B cell (primary cell): Measurements from ENCODE around the gene RAB11FIP2. TPM values are rescaled to one million over a fixed set of nuclear protein-coding genes. Genes with fewer than 3 reads are reported as not detected.

Source experiments
- ATAC-seq: fragments of 200-7000 bp; cut with Tn5 transposase; one replicate; pipeline ENCODE4 v1.10.0; 2021; ENCODE audit warnings: low read depth, mild to moderate bottlenecking, moderate number of reproducible peaks, moderate library complexity
- CTCF ChIA-PET: fragments of 350-600 bp; sonication (Branson Sonifier 250); formaldehyde crosslinking; loops from one replicate; lab custom pipeline; 2021; ENCODE audit warnings: antibody characterized with exemption, inconsistent platforms; lab: Charles Lee
- POLR2A ChIA-PET: fragments of 350-600 bp; sonication (Branson Sonifier 250); formaldehyde crosslinking; loops from one replicate; lab custom pipeline; 2021; ENCODE audit warnings: antibody characterized with exemption; lab: Charles Lee
- DNase-seq: peaks from one replicate; pipeline ENCODE4 v3.0.0; 2013
- H2AFZ ChIP-seq: 2 replicates; pipeline ENCODE4 v1.6.1; 2012; ENCODE audit warnings: mild to moderate bottlenecking, low read depth, low read length; ENCODE audit not compliant: insufficient read depth, poor library complexity, severe bottlenecking
- H3K27ac ChIP-seq, 2 donors: 1 replicate in 1 of 2; 2 replicates in 1 of 2; pipeline ENCODE4 v1.5.1; 2012 to 2013; ENCODE audit warnings: low read length in 2 of 2, mild to moderate bottlenecking in 2 of 2, moderate library complexity in 1 of 2
- H3K27me3 ChIP-seq, 4 experiments: fragments of 200-600 bp in 1 of 4; sonication (generic) in 1 of 4; replicated peaks in 1 of 4; 1 replicate in 2 of 4; 2 replicates in 2 of 4; pipeline versions ENCODE4 v1.6.1 to v1.7.0; 2013 to 2016; ENCODE audit warnings: low read length in 3 of 4, mild to moderate bottlenecking in 2 of 4, mixed read lengths in 1 of 4, moderate library complexity in 1 of 4; ENCODE audit not compliant: insufficient read depth in 4 of 4, control insufficient read depth in 3 of 4; ENCODE audit errors: control extremely low read depth in 1 of 4
- H3K36me3 ChIP-seq, 2 experiments: replicated peaks in 1 of 2; 1 replicate in 1 of 2; 2 replicates in 1 of 2; pipeline versions ENCODE4 v1.6.1 to v1.7.1; 2013; ENCODE audit warnings: low read length in 1 of 2; ENCODE audit not compliant: insufficient read depth in 2 of 2, control insufficient read depth in 1 of 2; ENCODE audit errors: control extremely low read depth in 1 of 2, extremely low read depth in 1 of 2
- H3K4me1 ChIP-seq, 2 donors: fragments of 200-600 bp in 1 of 2; sonication (generic) in 1 of 2; 1 replicate in 1 of 2; 2 replicates in 1 of 2; pipeline versions ENCODE4 v1.5.1 to v1.6.1; 2013 to 2017; ENCODE audit warnings: low read length in 2 of 2; ENCODE audit not compliant: control insufficient read depth in 2 of 2, insufficient read depth in 2 of 2
- H3K4me2 ChIP-seq: replicated peaks from 2 replicates; pipeline ENCODE3; 2012; ENCODE audit warnings: mild to moderate bottlenecking, low read depth, low read length; ENCODE audit not compliant: poor library complexity, severe bottlenecking
- H3K4me3 ChIP-seq, 5 experiments: fragments of 200-600 bp in 1 of 5; sonication (generic) in 1 of 5; 1 replicate in 3 of 5; 2 replicates in 2 of 5; pipeline versions ENCODE4 v1.5.1 to v1.7.0; 2011 to 2016; ENCODE audit warnings: low read length in 4 of 5, mild to moderate bottlenecking in 4 of 5, low read depth in 2 of 5, control low read depth in 1 of 5, moderate library complexity in 1 of 5; ENCODE audit not compliant: insufficient read depth in 1 of 5; ENCODE audit errors: control extremely low read depth in 1 of 5, extremely low read depth in 1 of 5
- H3K79me2 ChIP-seq: fragments of 200-600 bp; sonication (generic); one replicate; pipeline ENCODE4 v1.6.0; 2016; ENCODE audit warnings: low read length; ENCODE audit not compliant: control insufficient read depth, insufficient read depth
- H3K9ac ChIP-seq: fragments of 200-600 bp; sonication (generic); 2 replicates; pipeline ENCODE4 v1.6.1; 2017; ENCODE audit warnings: mild to moderate bottlenecking, low read length, moderate library complexity
- H3K9me3 ChIP-seq, 3 donors: one replicate each; pipeline versions ENCODE4 v1.6.1 to v1.7.1; 2013; ENCODE audit warnings: low read length in 2 of 3; ENCODE audit not compliant: control insufficient read depth in 2 of 3, insufficient read depth in 1 of 3; ENCODE audit errors: control extremely low read depth in 1 of 3
- H4K20me1 ChIP-seq: 2 replicates; pipeline ENCODE4 v1.6.0; 2012; ENCODE audit warnings: mild to moderate bottlenecking, low read length; ENCODE audit not compliant: insufficient read depth, control insufficient read depth, poor library complexity, severe bottlenecking
- H3K27ac Mint-ChIP-seq: one replicate; pipeline ENCODE4 v1.8.0; 2021; ENCODE audit warnings: mixed read lengths
- H3K27me3 Mint-ChIP-seq: one replicate; pipeline ENCODE4 v1.8.0; 2021; ENCODE audit warnings: mixed read lengths
- H3K4me1 Mint-ChIP-seq: one replicate; pipeline ENCODE4 v1.8.0; 2021; ENCODE audit warnings: mixed read lengths
- H3K4me3 Mint-ChIP-seq: one replicate; pipeline ENCODE4 v1.8.0; 2021; ENCODE audit warnings: mixed read lengths
- H3K9me3 Mint-ChIP-seq: one replicate; pipeline ENCODE4 v1.8.0; 2022; ENCODE audit warnings: mixed read lengths; ENCODE audit not compliant: insufficient read depth
- CTCF ChIP-seq: fragments of 200-600 bp; IDR thresholded peaks from one replicate; pipeline ENCODE4 v1.8.0; 2022; ENCODE audit warnings: antibody characterized with exemption, mild to moderate bottlenecking
- EZH2 ChIP-seq: IDR thresholded peaks from 2 replicates; pipeline ENCODE4 v1.6.1; 2012; ENCODE audit warnings: borderline replicate concordance, low read depth, mild to moderate bottlenecking, moderate library complexity, low read length; ENCODE audit not compliant: insufficient read depth, poor library complexity, severe bottlenecking
- WGBS: methylation state at CpG from one replicate; pipeline ENCODE4 v1.1.5; 2013; ENCODE audit warnings: missing lambda C conversion rate; ENCODE audit not compliant: insufficient coverage; 5-methylcytosine and 5-hydroxymethylcytosine counted together
- intact Hi-C: fragments of 100-400 bp; cut with micrococcal nuclease; formaldehyde crosslinking; loops from one replicate; pipeline ENCODE4 v1.10.0; 2022
- polyA plus RNA-seq: library from polyadenylated mRNA; depleted of rRNA; stranded (reverse); fragments of >200 nt; gene quantifications from 2 replicates; pipeline ENCODE4 v1.2.3, GENCODE V29; 2012
- total RNA-seq, 2 donors: library from RNA; stranded (reverse); fragments of 120-200 nt in 1 of 2; gene quantifications; 1 replicate in 1 of 2; 2 replicates in 1 of 2; pipeline versions ENCODE4 v1.2.3 to v1.2.4, GENCODE V29; 2013 to 2022

Gene RAB11FIP2
- total and polyA plus RNA-seq, 2 donors (not counting 1 experiment from before 2014, with no cell fraction given), result 5.6 to 33.6 TPM

GRCh38 chr10:118020365-118020764 lies 26.4 kb downstream of the RAB11FIP2 start:
- H4K20me1 ChIP-seq, result no peaks in the 10 kb centered on the region
- no peak overlapping the region for H2AFZ ChIP-seq
- H3K27ac ChIP-seq, result no peak overlapping the region
- no peak overlapping the region for H3K4me3 ChIP-seq
- DNase-seq (no peak), ATAC-seq (no peak)
- ChIA-PET CTCF (no interaction called here), POLR2A (no interaction called here)
- H3K4me2 ChIP-seq, result no peak overlapping the region
- no peaks in the 10 kb centered on the region for H3K27me3 ChIP-seq
- no peaks in the 10 kb centered on the region for H3K4me1 ChIP-seq
- H3K9me3 ChIP-seq, result no peaks in the 10 kb centered on the region
- Mint-ChIP-seq H3K4me3 (no peak overlapping the region), H3K9me3 (no peaks in the 10 kb centered on the region), H3K27ac (no peak overlapping the region), H3K4me1 (no peaks in the 10 kb centered on the region), H3K27me3 (no peaks in the 10 kb centered on the region)
- H3K36me3 ChIP-seq, result peaks cover 3 to 14% of the 10 kb centered on the region in 2 experiments
- H3K79me2 ChIP-seq, result no peaks in the 10 kb centered on the region
- 100% methylated on average over 2 of the region's 3 CpGs for WGBS
- no peak for TF ChIP-seq CTCF
- TF ChIP-seq EZH2, result no peak
- no peak overlapping the region for H3K9ac ChIP-seq
- intact Hi-C loops, result no loop called here

GRCh38 chr10:118017850-118018249 lies 28.9 kb downstream of the RAB11FIP2 start:
- no peak overlapping the region for H3K4me3 Mint-ChIP-seq
- H3K27ac ChIP-seq, result no peak overlapping the region
- ATAC-seq (no peak), DNase-seq (no peak)
- peaks cover 2 to 13% of the 10 kb centered on the region in 2 experiments for H3K36me3 ChIP-seq
- 100% methylated on average over 2 of the region's 5 CpGs for WGBS
- H3K4me3 ChIP-seq, result no peak overlapping the region
- TF ChIP-seq CTCF, result no peak
- no peak for TF ChIP-seq EZH2
- H2AFZ ChIP-seq, result no peak overlapping the region
- no peaks in the 10 kb centered on the region for H4K20me1 ChIP-seq
- H3K4me2 ChIP-seq, result no peak overlapping the region
- H3K27me3 Mint-ChIP-seq, result no peaks in the 10 kb centered on the region
- H3K9me3 Mint-ChIP-seq, result no peaks in the 10 kb centered on the region
- no peak overlapping the region for H3K27ac Mint-ChIP-seq
- no peaks in the 10 kb centered on the region for H3K79me2 ChIP-seq
- POLR2A ChIA-PET, result no interaction called here
- intact Hi-C loops, result no loop called here
- H3K4me1 Mint-ChIP-seq, result peaks cover 2% of the 10 kb centered on the region
- no peak overlapping the region for H3K9ac ChIP-seq
- no peaks in the 10 kb centered on the region for H3K4me1 ChIP-seq
- H3K9me3 ChIP-seq, result no peaks in the 10 kb centered on the region
- CTCF ChIA-PET, result no interaction called here
- H3K27me3 ChIP-seq, result no peaks in the 10 kb centered on the region
